ENCODE results near the gene SPEF1. TPM values are rescaled to one million over a fixed set of nuclear protein-coding genes. Genes with fewer than 3 reads are reported as not detected.

Gene SPEF1
- polyA plus RNA-seq, 3 donors, result 1.3 to 2.5 (median 2.0) TPM

Other genes with a start within 250 kb of the SPEF1 start
- gene GFRA4, start 118.0 kb downstream of the SPEF1 start, polyA plus RNA-seq (ENCODE audit: insufficient read length in 3 of 3), result under 1 TPM; 0.11 to 0.30 (median 0.14) TPM
- 10 to 100 TPM in 1 of 3 donors, 1 to 10 TPM in 2; 7.7 to 15.3 (median 9.7) TPM for gene ADAM33, start 99.4 kb downstream of the SPEF1 start, polyA plus RNA-seq (ENCODE audit: insufficient read length in 3 of 3)
- gene SIGLEC1, start 68.8 kb downstream of the SPEF1 start, polyA plus RNA-seq (ENCODE audit: insufficient read length in 3 of 3), result 1 to 10 TPM in 2 of 3 donors, under 1 TPM in 1; 0.61 to 1.8 (median 1.4) TPM
- 10 to 100 TPM; 11.0 to 19.6 (median 15.6) TPM for gene HSPA12B, start 48.8 kb downstream of the SPEF1 start, polyA plus RNA-seq (ENCODE audit: insufficient read length in 3 of 3)
- 10 to 100 TPM; 17.4 to 28.4 (median 26.6) TPM for gene ADISSP, start 13.7 kb downstream of the SPEF1 start, polyA plus RNA-seq (ENCODE audit: insufficient read length in 3 of 3)
- gene CENPB, start 5.3 kb upstream of the SPEF1 start, polyA plus RNA-seq (ENCODE audit: insufficient read length in 3 of 3), result 10 to 100 TPM; 33.6 to 49.5 (median 44.7) TPM
- gene CDC25B, start 14.9 kb upstream of the SPEF1 start, polyA plus RNA-seq (ENCODE audit: insufficient read length in 3 of 3), result 10 to 100 TPM; 35.4 to 40.3 (median 39.3) TPM
- 10 to 100 TPM in 1 of 3 donors, 1 to 10 TPM in 2; 8.0 to 11.8 (median 9.3) TPM for gene AP5S1, start 39.1 kb upstream of the SPEF1 start, polyA plus RNA-seq (ENCODE audit: insufficient read length in 3 of 3)
- 10 to 100 TPM; 25.7 to 33.9 (median 27.5) TPM for gene MAVS, start 65.4 kb upstream of the SPEF1 start, polyA plus RNA-seq (ENCODE audit: insufficient read length in 3 of 3)
- 10 to 100 TPM; 32.8 to 38.6 (median 36.6) TPM for gene PANK2, start 107.9 kb upstream of the SPEF1 start, polyA plus RNA-seq (ENCODE audit: insufficient read length in 3 of 3)
- gene RNF24, start 234.1 kb upstream of the SPEF1 start, polyA plus RNA-seq (ENCODE audit: insufficient read length in 3 of 3), result 10 to 100 TPM; 22.7 to 25.1 (median 22.7) TPM

Measured in renal cortex interstitium (tissue), 3 donors.